Type B pancreatic cell (in vitro differentiated cells): ENCODE results near the gene GET3. TPM values are rescaled to one million over a fixed set of nuclear protein-coding genes. Genes with fewer than 3 reads are reported as not detected.

Experiments
- DNase-seq: peaks from one replicate; pipeline ENCODE4 v3.0.0; 2021; ENCODE audit warnings: mixed read lengths; ENCODE audit not compliant: unreplicated experiment; ENCODE audit errors: extremely low spot score
- H3K27ac Mint-ChIP-seq: 2 replicates; pipeline ENCODE4 v1.8.0; 2021; ENCODE audit warnings: mild to moderate bottlenecking, mixed read lengths
- H3K27me3 Mint-ChIP-seq: 2 replicates; pipeline ENCODE4 v1.8.0; 2021; ENCODE audit warnings: mixed read lengths
- H3K36me3 Mint-ChIP-seq: 2 replicates; pipeline ENCODE4 v1.8.0; 2021; ENCODE audit warnings: mixed read lengths
- H3K4me1 Mint-ChIP-seq: one replicate; pipeline ENCODE4 v1.8.0; 2021; ENCODE audit warnings: mixed read lengths; ENCODE audit not compliant: unreplicated experiment
- H3K4me3 Mint-ChIP-seq: 2 replicates; pipeline ENCODE4 v1.8.0; 2021; ENCODE audit warnings: mild to moderate bottlenecking, mixed read lengths
- H3K9me3 Mint-ChIP-seq: 2 replicates; pipeline ENCODE4 v1.8.0; 2021; ENCODE audit warnings: mixed read lengths
- total RNA-seq: library from RNA; stranded (reverse); gene quantifications from 2 replicates; pipeline ENCODE4 v1.2.1, GENCODE V29; 2021; ENCODE audit warnings: low replicate concordance
- TF ChIP-seq, protein P1 (sequence below): fragments of 200-600 bp; sonication (generic); conservative IDR thresholded peaks from 2 replicates; pipeline ENCODE4 v1.5.0; 2021; ENCODE audit warnings: antibody characterized with exemption, mild to moderate bottlenecking

The GET3 gene
- total RNA-seq, 1 donor from 2014 or later: 59.6 TPM

DNA sequence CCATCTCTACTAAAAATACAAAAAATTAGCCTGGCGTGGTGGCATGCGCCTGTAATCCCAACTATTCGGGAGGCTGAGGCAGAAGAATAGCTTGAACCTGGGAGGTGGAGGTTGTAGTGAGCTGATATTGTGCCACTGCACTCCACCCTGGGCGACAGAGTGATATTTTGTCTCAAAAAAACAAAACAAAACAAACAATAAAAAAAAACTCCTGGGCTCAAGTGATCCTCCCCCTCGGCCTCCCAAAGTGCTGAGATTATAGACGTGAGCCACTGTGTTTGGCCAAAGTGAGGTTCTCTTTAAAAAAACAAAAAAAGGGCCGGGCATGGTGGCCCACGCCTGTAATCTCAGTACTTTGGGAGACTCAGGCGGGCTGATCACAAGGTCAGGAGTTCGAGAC, 50.2 kb downstream of the GET3 start:
- Mint-ChIP-seq H3K4me3 (no peak overlapping the region), H3K4me1 (peaks cover 26% of the 10 kb centered on the region), H3K27me3 (no peaks in the 10 kb centered on the region), H3K27ac (no peak overlapping the region), H3K36me3 (no peaks in the 10 kb centered on the region), H3K9me3 (no peaks in the 10 kb centered on the region)
- TF ChIP-seq, protein P1, sequence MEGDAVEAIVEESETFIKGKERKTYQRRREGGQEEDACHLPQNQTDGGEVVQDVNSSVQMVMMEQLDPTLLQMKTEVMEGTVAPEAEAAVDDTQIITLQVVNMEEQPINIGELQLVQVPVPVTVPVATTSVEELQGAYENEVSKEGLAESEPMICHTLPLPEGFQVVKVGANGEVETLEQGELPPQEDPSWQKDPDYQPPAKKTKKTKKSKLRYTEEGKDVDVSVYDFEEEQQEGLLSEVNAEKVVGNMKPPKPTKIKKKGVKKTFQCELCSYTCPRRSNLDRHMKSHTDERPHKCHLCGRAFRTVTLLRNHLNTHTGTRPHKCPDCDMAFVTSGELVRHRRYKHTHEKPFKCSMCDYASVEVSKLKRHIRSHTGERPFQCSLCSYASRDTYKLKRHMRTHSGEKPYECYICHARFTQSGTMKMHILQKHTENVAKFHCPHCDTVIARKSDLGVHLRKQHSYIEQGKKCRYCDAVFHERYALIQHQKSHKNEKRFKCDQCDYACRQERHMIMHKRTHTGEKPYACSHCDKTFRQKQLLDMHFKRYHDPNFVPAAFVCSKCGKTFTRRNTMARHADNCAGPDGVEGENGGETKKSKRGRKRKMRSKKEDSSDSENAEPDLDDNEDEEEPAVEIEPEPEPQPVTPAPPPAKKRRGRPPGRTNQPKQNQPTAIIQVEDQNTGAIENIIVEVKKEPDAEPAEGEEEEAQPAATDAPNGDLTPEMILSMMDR: no peak
- no peak for DNase-seq

DNA sequence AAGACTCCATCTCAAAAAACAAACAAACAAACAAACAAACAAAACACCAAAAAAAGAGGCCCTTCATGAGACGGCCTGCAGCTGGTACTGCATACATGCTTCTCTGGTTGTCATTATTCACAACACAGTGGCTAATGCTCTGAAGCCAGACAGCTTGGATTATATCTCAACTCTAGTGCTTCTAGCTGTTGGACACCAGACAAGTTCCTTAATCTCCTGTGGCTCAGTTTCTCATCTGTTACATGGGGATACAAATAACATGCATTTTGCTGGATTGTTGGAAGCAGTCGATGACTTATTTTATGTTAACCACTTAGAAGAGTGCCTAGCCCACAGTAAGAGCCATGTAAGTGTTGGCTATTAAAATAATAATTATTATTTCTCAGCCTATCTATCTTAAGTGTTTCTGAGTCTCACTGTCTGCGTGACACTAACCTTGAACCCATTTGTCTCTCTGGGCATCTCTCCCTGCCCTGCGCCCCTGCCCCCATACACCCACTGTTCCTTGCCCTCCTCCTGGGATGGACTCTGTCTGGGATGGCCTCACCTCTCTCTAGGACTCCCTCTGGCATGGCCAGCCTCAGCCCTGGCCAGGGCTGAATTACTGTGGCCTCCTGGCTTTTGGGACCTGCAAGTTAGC, 50.9 kb downstream of the GET3 start:
- Mint-ChIP-seq H3K27ac (peak overlapping the region; percentile 93), H3K36me3 (no peaks in the 10 kb centered on the region), H3K4me1 (peaks cover 26% of the 10 kb centered on the region), H3K9me3 (no peaks in the 10 kb centered on the region), H3K27me3 (no peaks in the 10 kb centered on the region), H3K4me3 (peak overlapping the region; percentile 77)
- TF ChIP-seq, protein P1: no peak
- DNase-seq: no peak

DNA sequence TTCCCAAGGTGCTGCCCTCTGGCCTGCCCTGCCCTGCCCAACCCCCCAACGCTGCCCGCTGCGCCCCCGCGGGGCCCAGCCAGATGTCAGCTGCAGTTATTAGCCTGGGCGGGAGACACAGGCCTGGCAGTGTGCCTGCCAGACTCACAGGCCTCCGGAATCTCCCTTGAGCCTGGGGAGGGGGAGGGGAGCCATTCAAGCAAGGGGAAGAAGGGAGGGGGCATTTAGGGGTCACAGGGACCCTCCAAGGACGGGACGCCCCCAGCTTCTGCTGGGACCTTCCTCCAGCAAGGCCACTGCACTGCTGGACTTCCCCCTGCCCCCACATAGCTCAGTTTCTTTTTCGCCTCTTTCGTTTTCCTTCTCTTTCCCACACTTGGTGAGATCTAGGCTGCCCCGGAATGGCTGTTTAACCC, 51.4 kb downstream of the GET3 start:
- TF ChIP-seq, protein P1: no peak
- Mint-ChIP-seq H3K4me3 (peak overlapping the region; percentile 85), H3K27ac (peak overlapping the region; percentile 93), H3K4me1 (peaks cover 23% of the 10 kb centered on the region), H3K36me3 (no peaks in the 10 kb centered on the region), H3K9me3 (no peaks in the 10 kb centered on the region), H3K27me3 (no peaks in the 10 kb centered on the region)
- DNase-seq: no peak

DNA sequence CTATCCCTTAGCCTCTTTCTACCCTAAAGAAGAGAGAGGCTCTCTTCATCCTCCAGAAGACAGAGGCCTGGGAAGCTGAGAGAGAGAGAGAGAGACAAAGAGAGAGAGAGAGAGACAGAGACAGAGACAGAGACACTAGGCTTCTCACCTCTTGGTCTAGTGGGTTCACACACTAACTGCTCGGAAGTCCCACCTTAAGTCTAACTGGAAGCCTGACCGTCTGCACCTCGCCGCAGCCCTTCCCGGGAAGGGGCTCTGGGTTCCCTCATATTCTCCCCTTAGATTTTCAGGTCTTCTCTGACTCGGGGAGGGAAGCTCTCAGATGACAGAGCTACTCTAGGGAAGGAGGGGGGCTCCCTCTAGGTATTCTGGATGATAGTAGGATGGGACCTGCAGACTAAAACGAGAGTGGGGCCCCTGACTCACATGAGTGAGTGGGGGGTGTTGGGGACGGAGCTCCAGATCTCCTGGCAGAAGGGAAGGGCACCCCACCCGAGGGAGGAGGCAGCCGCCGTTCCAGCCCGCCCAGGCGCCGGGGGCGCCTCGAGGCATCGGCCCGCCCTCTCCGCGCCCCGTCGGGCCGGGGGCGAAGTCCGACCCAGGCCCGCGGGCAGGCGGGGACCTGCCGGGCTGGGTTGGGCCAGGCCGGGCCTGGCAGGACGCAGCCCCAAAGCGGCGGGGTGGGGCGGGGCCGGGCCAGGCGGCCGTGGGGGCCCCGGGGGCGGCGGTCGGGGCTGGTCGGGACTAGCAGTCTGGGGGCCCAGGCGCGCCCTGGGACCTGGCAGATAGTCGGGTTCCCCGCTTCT, 52.0 kb downstream of the GET3 start:
- H3K27me3 Mint-ChIP-seq: no peaks in the 10 kb centered on the region
- no peak for DNase-seq
- H3K9me3 Mint-ChIP-seq: no peaks in the 10 kb centered on the region
- peak overlapping the region; percentile 93 for H3K27ac Mint-ChIP-seq
- TF ChIP-seq, protein P1: no peak
- no peaks in the 10 kb centered on the region for H3K36me3 Mint-ChIP-seq
- H3K4me3 Mint-ChIP-seq: peak overlapping the region; percentile 85
- H3K4me1 Mint-ChIP-seq: peaks cover 26% of the 10 kb centered on the region

DNA sequence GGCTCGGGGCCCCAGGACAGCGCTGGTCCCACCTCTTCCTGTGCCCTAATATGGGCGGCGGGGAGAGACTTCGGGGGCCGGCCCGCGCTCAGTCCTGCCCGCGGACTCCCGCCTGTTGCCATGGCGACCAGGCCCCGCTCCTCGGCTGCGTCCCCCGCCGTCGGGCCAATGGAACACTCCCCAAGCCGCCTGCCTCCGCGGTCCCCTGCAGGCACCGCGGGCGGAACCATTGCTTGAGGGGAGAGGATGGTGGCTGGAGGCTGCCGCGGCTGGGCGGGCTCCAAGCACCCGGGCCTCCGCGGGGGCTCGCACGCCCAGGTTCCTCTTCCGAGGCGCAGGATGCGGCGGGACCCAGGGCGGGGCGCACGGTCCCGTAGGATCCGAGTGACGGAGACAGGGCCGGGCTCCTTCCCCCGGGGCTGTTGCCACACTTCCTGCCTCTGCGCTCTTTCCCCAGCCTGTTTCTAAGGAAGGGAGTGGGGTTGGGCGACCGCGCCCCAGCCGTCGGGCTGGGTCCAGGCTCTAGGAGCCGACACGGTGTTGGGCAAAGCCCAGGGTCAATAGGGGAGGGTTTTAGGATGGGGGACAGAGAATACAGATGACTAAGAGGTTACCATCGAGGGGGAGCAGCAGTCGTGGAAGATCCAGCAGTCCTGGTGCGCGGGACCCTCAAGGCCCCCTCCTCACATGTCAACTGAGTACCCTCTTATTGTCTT, 52.8 kb downstream of the GET3 start:
- H3K27ac Mint-ChIP-seq: peak overlapping the region; percentile 98
- H3K27me3 Mint-ChIP-seq: no peaks in the 10 kb centered on the region
- peak; percentile 94 for DNase-seq
- peaks cover 28% of the 10 kb centered on the region for H3K4me1 Mint-ChIP-seq
- H3K9me3 Mint-ChIP-seq: no peaks in the 10 kb centered on the region
- TF ChIP-seq, protein P1: no peak
- no peaks in the 10 kb centered on the region for H3K36me3 Mint-ChIP-seq
- peak overlapping the region; percentile 94 for H3K4me3 Mint-ChIP-seq
